ENCODE measurements around the gene CMC2. TPM values are rescaled to one million over a fixed set of nuclear protein-coding genes. Genes with fewer than 3 reads are reported as not detected.

CMC2 gene
- total and polyA plus RNA-seq, 10 of the 15 experiments (the other 5 are each of a cell fraction or from before 2014, with no cell fraction given): 62.8 to 251 (median 157) TPM

DNA sequence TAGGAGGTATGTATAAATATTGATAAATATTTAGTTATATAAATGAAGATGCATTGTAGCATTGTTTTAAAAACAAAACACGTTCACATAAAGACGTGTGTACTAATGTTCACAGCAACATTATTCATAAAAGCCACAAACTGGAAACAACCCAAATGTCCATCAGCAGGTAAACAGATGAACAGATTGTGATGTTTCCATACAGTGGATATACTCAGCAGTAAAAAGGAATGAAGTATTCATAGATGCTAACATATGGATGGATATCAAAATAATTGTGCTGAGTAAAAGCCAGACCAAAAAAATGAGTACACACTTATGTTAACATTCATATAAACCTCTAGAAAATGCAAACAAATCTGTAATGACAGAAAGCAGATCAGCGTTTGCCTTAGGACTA, 6.3 kb upstream of the CMC2 start:
- in situ Hi-C loops (cut with MboI): no loop called here
- H2AFZ ChIP-seq (ENCODE audit: control insufficient read depth, low read depth, low read length): no peak overlapping the region
- no peak overlapping the region for H3K4me3 ChIP-seq
- BruUV-seq (replicated peaks): no TSS peak
- SMC1A ChIA-PET (ENCODE audit: uncharacterized antibody, unreplicated experiment): no interaction called here
- 96% methylated on average over 3 of the region's 3 CpGs for WGBS (ENCODE audit: insufficient coverage, insufficient replicate concordance, low lambda C conversion rate, missing lambda C conversion rate)
- H3K27ac ChIP-seq (ENCODE audit: control insufficient read depth, insufficient read depth): no peak overlapping the region
- H3K9ac ChIP-seq (ENCODE audit: control insufficient read depth, insufficient read depth, low read length): no peak overlapping the region
- no peaks in the 10 kb centered on the region for H3K9me3 ChIP-seq (replicated peaks; ENCODE audit: control insufficient read depth, insufficient read depth, low read length)
- intact Hi-C loops (cut with micrococcal nuclease; ENCODE audit: unreplicated experiment): no loop called here
- H4K20me1 ChIP-seq (ENCODE audit: control insufficient read depth, insufficient read depth): no peaks in the 10 kb centered on the region
- no peak overlapping the region for H3K4me2 ChIP-seq (ENCODE audit: control insufficient read depth, insufficient read depth)
- CTCF ChIA-PET: no interaction called here
- ATAC-seq (no peak), DNase-seq (ENCODE audit: low read depth, low spot score) (no peak), FAIRE-seq (no peak)
- no peak for TF ChIP-seq BMI1 (IDR thresholded peaks at IDR 0.05; ENCODE audit: borderline replicate concordance)
- no peak for TF ChIP-seq IKZF2 (IDR thresholded peaks at IDR 0.05)
- no peak for TF ChIP-seq MYC (IDR thresholded peaks at IDR 0.05; ENCODE audit: insufficient read depth, insufficient read length, insufficient replicate concordance, low read length, severe bottlenecking)
- no peak for TF ChIP-seq ZNF384 (IDR thresholded peaks at IDR 0.05; ENCODE audit: borderline replicate concordance, low read depth, low read length)
- TF ChIP-seq BACH1 (IDR thresholded peaks at IDR 0.05; ENCODE audit: borderline replicate concordance): no peak
- no peak for TF ChIP-seq FOS (IDR thresholded peaks at IDR 0.05; ENCODE audit: borderline replicate concordance, extremely low read depth, insufficient read length)
- no peak for TF ChIP-seq ZNF622 (IDR thresholded peaks at IDR 0.05)
- TF ChIP-seq ZZZ3 (IDR thresholded peaks at IDR 0.05; ENCODE audit: control insufficient read depth, insufficient read length, low read depth): no peak
- no peak for TF ChIP-seq ETV6 (conservative IDR thresholded peaks at IDR 0.05 in 1 of 2, IDR thresholded peaks at IDR 0.05 in 1 of 2; ENCODE audit: borderline replicate concordance in 1 of 2, low read depth in 1 of 2)
- no peak for TF ChIP-seq GATAD2B (conservative IDR thresholded peaks at IDR 0.05; ENCODE audit: low read depth)
- TF ChIP-seq MYB (IDR thresholded peaks at IDR 0.05; ENCODE audit: borderline replicate concordance, low read depth, low read length): no peak
- TF ChIP-seq, protein P1, sequence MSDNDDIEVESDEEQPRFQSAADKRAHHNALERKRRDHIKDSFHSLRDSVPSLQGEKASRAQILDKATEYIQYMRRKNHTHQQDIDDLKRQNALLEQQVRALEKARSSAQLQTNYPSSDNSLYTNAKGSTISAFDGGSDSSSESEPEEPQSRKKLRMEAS (IDR thresholded peaks at IDR 0.05; ENCODE audit: low read depth, low read length): no peak
- no peak for TF ChIP-seq ATF7 (IDR thresholded peaks at IDR 0.05; ENCODE audit: low read depth)
- no peak for TF ChIP-seq KDM1A (IDR thresholded peaks at IDR 0.05; ENCODE audit: borderline replicate concordance)
- RAD21 ChIA-PET (ENCODE audit: unreplicated experiment): no interaction called here
- peaks cover 27% of the 10 kb centered on the region for H3K79me2 ChIP-seq (ENCODE audit: control insufficient read depth, insufficient read depth, low read length)
- H3K36me3 ChIP-seq (ENCODE audit: control insufficient read depth in 2 of 2, insufficient read depth in 2 of 2, low read length in 1 of 2): peaks cover 11 to 23% of the 10 kb centered on the region in 2 experiments
- peaks cover 10% of the 10 kb centered on the region for H3K4me1 ChIP-seq (ENCODE audit: control insufficient read depth, insufficient read depth, low read length)
- H3K27me3 ChIP-seq (replicated peaks in 1 of 2; ENCODE audit: control insufficient read depth in 2 of 2, insufficient read depth in 2 of 2, low read length in 1 of 2): no peaks in the 10 kb centered on the region
- POLR2A ChIA-PET: no interaction called here

Measured in GM12878 (cell line).